ENCODE results near the gene NR2E1.

Gene NR2E1

DNA sequence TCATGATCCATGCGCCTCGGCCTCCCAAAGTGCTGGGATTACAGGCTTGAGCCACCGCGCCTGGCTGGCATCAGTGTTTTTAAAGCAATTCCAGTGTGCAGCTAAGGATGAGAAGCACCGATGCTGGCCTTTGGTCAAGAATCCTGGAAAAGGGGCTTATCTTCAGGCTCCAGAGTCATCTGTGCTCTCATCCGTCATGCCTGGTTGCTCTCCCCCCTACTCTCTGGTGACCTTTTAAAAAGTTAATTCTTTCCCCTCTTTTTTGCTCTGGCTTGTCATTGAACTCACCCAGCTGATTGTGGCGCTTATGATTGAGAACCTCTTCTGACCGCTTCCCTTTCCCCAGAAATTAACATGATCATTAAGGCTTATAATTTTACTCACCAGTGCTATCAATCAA lies 28.7 kb downstream of the NR2E1 start:
- CTCF ChIA-PET = no interaction called here
- H3K27ac ChIP-seq (ENCODE audit: extremely low read depth, low read depth, low read length) = no peak overlapping the region
- POLR2A ChIA-PET = no interaction called here
- no peaks in the 10 kb centered on the region for H3K36me3 ChIP-seq (ENCODE audit: control insufficient read depth in 2 of 2, insufficient read depth in 1 of 2, low read length in 2 of 2)
- H3K9me3 ChIP-seq (ENCODE audit: control insufficient read depth, insufficient read depth, low read depth, low read length) = no peaks in the 10 kb centered on the region
- TF ChIP-seq ZBTB7A (tag by site-specific recombination; IDR thresholded peaks at IDR 0.05; ENCODE audit: low read depth) (no peak), SCRT1 (tag by site-specific recombination; IDR thresholded peaks at IDR 0.05; ENCODE audit: borderline replicate concordance) (no peak), ZNF610 (tag by site-specific recombination; IDR thresholded peaks at IDR 0.05; ENCODE audit: borderline replicate concordance) (no peak), ZNF202 (tag by site-specific recombination; IDR thresholded peaks at IDR 0.05; ENCODE audit: borderline replicate concordance) (no peak)
- no peak overlapping the region for H3K4me3 ChIP-seq (ENCODE audit: low read depth, low read length)
- H3K4me1 ChIP-seq (ENCODE audit: control insufficient read depth, insufficient read depth, low read length) = no peaks in the 10 kb centered on the region

- TF ChIP-seq ZFP3 (tag by site-specific recombination; IDR thresholded peaks at IDR 0.05; ENCODE audit: low read depth) (no peak), ZNF529 (tag by site-specific recombination; IDR thresholded peaks at IDR 0.05; ENCODE audit: insufficient replicate concordance) (no peak), ZNF654 (tag by site-specific recombination; IDR thresholded peaks at IDR 0.05; ENCODE audit: low read depth) (no peak), ZNF571 (tag by site-specific recombination; IDR thresholded peaks at IDR 0.05) (no peak), ZNF202 (tag by site-specific recombination; IDR thresholded peaks at IDR 0.05; ENCODE audit: borderline replicate concordance) (no peak), ZNF510 (tag by site-specific recombination; IDR thresholded peaks at IDR 0.05; ENCODE audit: insufficient replicate concordance) (no peak), ZNF423 (tag by site-specific recombination; IDR thresholded peaks at IDR 0.05) (no peak), HIC1 (tag by site-specific recombination; IDR thresholded peaks at IDR 0.05) (no peak), ZNF133 (tag by site-specific recombination; IDR thresholded peaks at IDR 0.05) (no peak)
- TF ChIP-seq, protein P1, sequence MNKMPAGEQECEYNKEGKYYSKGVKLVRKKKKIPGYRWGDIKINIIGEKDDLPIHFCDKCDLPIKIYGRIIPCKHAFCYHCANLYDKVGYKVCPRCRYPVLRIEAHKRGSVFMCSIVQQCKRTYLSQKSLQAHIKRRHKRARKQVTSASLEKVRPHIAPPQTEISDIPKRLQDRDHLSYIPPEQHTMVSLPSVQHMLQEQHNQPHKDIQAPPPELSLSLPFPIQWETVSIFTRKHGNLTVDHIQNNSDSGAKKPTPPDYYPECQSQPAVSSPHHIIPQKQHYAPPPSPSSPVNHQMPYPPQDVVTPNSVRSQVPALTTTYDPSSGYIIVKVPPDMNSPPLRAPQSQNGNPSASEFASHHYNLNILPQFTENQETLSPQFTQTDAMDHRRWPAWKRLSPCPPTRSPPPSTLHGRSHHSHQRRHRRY (tag by site-specific recombination; IDR thresholded peaks at IDR 0.05) = no peak
- no peaks in the 10 kb centered on the region for H3K4me1 ChIP-seq (ENCODE audit: control insufficient read depth, insufficient read depth, low read length)
- H3K27ac ChIP-seq (ENCODE audit: extremely low read depth, low read depth, low read length) = no peak overlapping the region
- POLR2A ChIA-PET = interaction anchor here (0.5 kb wide), 1 partner anchor 46 kb away, joined by 3 read pairs; no protein-coding TSS in a partner anchor
- no peak overlapping the region for H3K4me3 ChIP-seq (ENCODE audit: low read depth, low read length)
- H3K36me3 ChIP-seq (ENCODE audit: control insufficient read depth in 2 of 2, insufficient read depth in 1 of 2, low read length in 2 of 2) = no peaks in the 10 kb centered on the region
- CTCF ChIA-PET = no interaction called here
- no peaks in the 10 kb centered on the region for H3K9me3 ChIP-seq (ENCODE audit: control insufficient read depth, insufficient read depth, low read depth, low read length)
Observed at GRCh38 chr6:108195209-108195608, 29.4 kb downstream of the NR2E1 start.

GRCh38 chr6:108198761-108199498 lies 33.1 kb downstream of the NR2E1 start:
- Histone ChIP-seq H3K9me3 (ENCODE audit: control insufficient read depth, insufficient read depth, low read depth, low read length) (no peaks in the 10 kb centered on the region), H3K36me3 (ENCODE audit: control insufficient read depth in 2 of 2, insufficient read depth in 1 of 2, low read length in 2 of 2) (peaks cover 0 to 3% of the 10 kb centered on the region in 2 experiments; a peak in 2 of 3 replicates), H3K27ac (ENCODE audit: extremely low read depth, low read depth, low read length) (no peak overlapping the region), H3K4me3 (ENCODE audit: low read depth, low read length) (no peak overlapping the region), H3K4me1 (ENCODE audit: control insufficient read depth, insufficient read depth, low read length) (no peaks in the 10 kb centered on the region)
- CTCF ChIA-PET = interaction anchor here (0.6 kb wide), 1 partner anchor 17 kb away, joined by 3 read pairs; no protein-coding TSS in a partner anchor
- TF ChIP-seq ZNF560 (tag by site-specific recombination; IDR thresholded peaks at IDR 0.05; ENCODE audit: borderline replicate concordance) (no peak), ZNF530 (tag by site-specific recombination; IDR thresholded peaks at IDR 0.05; ENCODE audit: low read depth) (no peak), ZNF354C (tag by site-specific recombination; IDR thresholded peaks at IDR 0.05; ENCODE audit: borderline replicate concordance, low read depth) (no peak), ZNF114 (tag by site-specific recombination; IDR thresholded peaks at IDR 0.05) (no peak), IKZF3 (tag by site-specific recombination; IDR thresholded peaks at IDR 0.05) (no peak), ZNF146 (tag by site-specific recombination; IDR thresholded peaks at IDR 0.05) (no peak), ZNF274 (IDR thresholded peaks at IDR 0.05; ENCODE audit: low read length) (no peak), ZNF274 (tag by site-specific recombination; IDR thresholded peaks at IDR 0.05; ENCODE audit: borderline replicate concordance) (no peak), ZNF488 (tag by site-specific recombination; IDR thresholded peaks at IDR 0.05) (no peak), ZNF610 (tag by site-specific recombination; IDR thresholded peaks at IDR 0.05; ENCODE audit: borderline replicate concordance) (no peak), ZNF157 (tag by site-specific recombination; IDR thresholded peaks at IDR 0.05) (no peak)
- POLR2A ChIA-PET = no interaction called here

All from HEK293 (cell line).